Neutrophil (primary cell): Measurements from ENCODE around the gene GNS.
A peak's percentile ranks its signal among the peaks of the same experiment; 100 is the strongest.
"Not testable (repeated sequence)": the region's sequence is repeated elsewhere in the genome, so short reads cannot be mapped to it uniquely, and the experiment has no call there.

Source experiments
- H3K27ac ChIP-seq: fragments of 200-600 bp; sonication (generic); 2 replicates; pipeline ENCODE4 v1.5.1; 2016; ENCODE audit warnings: mild to moderate bottlenecking, moderate library complexity
- H3K27me3 ChIP-seq: fragments of 200-600 bp; sonication (generic); 2 replicates; pipeline ENCODE4 v1.6.0; 2016; ENCODE audit warnings: mild to moderate bottlenecking
- H3K36me3 ChIP-seq: fragments of 200-600 bp; sonication (generic); 2 replicates; pipeline ENCODE4 v1.5.1; 2017
- H3K4me1 ChIP-seq, 2 experiments: fragments of 200-600 bp in 1 of 2; sonication (generic) in 1 of 2; 1 replicate in 1 of 2; 2 replicates in 1 of 2; pipeline versions ENCODE4 v1.5.1 to v1.6.1; 2013 to 2016; ENCODE audit warnings: low read depth in 1 of 2, low read length in 1 of 2, mild to moderate bottlenecking in 1 of 2, moderate library complexity in 1 of 2; ENCODE audit not compliant: control insufficient read depth in 1 of 2, insufficient read depth in 1 of 2
- H3K4me3 ChIP-seq, 2 experiments: fragments of 200-600 bp in 1 of 2; sonication (generic) in 1 of 2; 1 replicate in 1 of 2; 2 replicates in 1 of 2; pipeline ENCODE4 v1.5.1; 2013 to 2016; ENCODE audit warnings: low read depth in 1 of 2, low read length in 1 of 2, mild to moderate bottlenecking in 1 of 2, moderate library complexity in 1 of 2
- H3K9me3 ChIP-seq: fragments of 200-600 bp; sonication (generic); 2 replicates; pipeline ENCODE4 v1.5.1; 2016
- TF ChIP-seq, protein P1 (sequence below): fragments of 200-600 bp; sonication (generic); IDR thresholded peaks from 2 replicates; pipeline ENCODE4 v1.5.1; 2016; ENCODE audit warnings: antibody characterized with exemption

The GNS gene

DNA sequence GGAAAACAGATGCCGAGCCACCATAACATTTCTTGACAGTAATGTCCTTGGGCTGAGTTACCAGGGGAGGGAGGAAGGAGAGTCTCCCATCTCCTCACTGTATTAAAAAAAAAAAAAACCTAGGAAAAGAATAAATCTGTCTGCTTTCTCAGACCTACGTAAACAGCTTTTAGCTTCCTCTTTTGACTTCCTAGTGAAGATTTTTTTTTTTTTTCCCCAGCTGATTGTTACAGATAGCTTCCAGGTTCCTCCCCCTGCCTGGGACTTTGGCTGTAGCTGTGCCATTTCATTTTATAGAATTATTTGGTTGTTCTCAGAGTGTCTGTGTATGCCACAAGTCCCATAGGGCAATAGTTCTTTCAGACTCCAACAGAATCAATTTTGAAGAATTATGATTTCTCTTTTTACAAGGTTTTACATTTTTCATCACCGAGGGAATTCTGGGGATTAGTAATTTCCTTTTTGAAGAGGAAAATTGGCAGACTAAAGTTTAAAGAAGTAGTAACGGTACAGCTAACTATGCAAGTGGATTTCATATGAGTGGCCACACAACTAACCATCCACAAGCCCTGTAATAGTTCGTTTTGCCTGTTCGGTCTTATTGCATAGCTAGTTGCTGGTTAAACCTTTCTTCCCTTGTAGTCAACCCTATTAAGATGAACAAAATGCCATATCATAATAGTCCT is 23.1 kb upstream of the GNS start:
- Histone ChIP-seq H3K36me3 (no peaks in the 10 kb centered on the region), H3K4me3 (peak overlapping the region; percentile 76 to 88), H3K27me3 (peaks cover 64% of the 10 kb centered on the region), H3K9me3 (no peaks in the 10 kb centered on the region), H3K4me1 (peaks cover 18 to 23% of the 10 kb centered on the region in 2 experiments), H3K27ac (peak overlapping the region; percentile 69)
- TF ChIP-seq, protein P1, sequence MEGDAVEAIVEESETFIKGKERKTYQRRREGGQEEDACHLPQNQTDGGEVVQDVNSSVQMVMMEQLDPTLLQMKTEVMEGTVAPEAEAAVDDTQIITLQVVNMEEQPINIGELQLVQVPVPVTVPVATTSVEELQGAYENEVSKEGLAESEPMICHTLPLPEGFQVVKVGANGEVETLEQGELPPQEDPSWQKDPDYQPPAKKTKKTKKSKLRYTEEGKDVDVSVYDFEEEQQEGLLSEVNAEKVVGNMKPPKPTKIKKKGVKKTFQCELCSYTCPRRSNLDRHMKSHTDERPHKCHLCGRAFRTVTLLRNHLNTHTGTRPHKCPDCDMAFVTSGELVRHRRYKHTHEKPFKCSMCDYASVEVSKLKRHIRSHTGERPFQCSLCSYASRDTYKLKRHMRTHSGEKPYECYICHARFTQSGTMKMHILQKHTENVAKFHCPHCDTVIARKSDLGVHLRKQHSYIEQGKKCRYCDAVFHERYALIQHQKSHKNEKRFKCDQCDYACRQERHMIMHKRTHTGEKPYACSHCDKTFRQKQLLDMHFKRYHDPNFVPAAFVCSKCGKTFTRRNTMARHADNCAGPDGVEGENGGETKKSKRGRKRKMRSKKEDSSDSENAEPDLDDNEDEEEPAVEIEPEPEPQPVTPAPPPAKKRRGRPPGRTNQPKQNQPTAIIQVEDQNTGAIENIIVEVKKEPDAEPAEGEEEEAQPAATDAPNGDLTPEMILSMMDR, result no peak

DNA sequence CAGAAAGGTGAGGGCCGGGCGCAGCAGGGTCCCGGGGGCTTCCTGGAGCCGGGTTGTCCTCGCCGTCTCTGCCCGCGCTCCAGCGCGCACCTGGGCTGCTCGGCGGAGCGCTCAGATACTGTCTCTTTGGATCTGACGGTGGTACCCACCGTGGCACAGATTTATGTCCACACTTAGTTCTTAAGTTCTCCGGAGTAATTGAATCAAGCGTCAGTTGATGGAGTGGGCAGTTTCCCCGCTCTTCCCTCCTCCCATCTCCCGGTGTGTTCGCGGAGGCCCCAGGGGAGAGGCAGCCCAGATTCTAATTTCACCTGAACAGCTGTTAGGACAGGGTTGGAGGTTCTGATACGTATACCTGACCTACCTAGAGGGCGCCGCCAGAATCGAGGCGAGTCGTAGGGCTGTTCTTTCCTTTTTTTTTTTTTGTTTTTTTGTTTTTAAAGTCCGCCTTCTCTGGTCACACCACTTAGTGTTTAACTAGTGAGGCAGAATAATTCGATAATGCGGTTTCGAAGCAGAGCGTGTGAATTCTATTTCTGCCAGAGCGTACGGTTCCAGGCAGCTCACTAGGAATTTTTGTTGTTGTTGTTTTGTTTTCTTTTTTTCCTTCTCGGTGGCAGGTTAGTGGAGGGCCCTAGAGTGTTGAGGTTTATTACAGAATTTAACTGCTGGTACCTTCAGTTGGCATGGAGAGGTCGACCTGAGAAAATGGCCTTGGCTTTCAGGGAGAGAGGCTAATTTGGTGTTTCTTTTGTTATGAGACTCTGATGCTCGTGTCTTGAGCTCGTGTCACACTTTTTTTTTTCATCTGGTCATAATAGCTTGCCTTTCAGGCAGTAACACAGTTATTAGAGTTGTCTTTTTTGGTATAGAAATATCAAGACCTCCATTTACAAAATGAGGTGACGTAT is 22.3 kb upstream of the GNS start:
- H3K27ac ChIP-seq, result peak overlapping the region; percentile 69
- H3K4me1 ChIP-seq, result peaks cover 18 to 23% of the 10 kb centered on the region in 2 experiments
- H3K27me3 ChIP-seq, result peaks cover 72% of the 10 kb centered on the region
- peak overlapping the region; percentile 76 to 88 for H3K4me3 ChIP-seq
- H3K36me3 ChIP-seq, result no peaks in the 10 kb centered on the region
- H3K9me3 ChIP-seq, result no peaks in the 10 kb centered on the region
- TF ChIP-seq, protein P1, result no peak

DNA sequence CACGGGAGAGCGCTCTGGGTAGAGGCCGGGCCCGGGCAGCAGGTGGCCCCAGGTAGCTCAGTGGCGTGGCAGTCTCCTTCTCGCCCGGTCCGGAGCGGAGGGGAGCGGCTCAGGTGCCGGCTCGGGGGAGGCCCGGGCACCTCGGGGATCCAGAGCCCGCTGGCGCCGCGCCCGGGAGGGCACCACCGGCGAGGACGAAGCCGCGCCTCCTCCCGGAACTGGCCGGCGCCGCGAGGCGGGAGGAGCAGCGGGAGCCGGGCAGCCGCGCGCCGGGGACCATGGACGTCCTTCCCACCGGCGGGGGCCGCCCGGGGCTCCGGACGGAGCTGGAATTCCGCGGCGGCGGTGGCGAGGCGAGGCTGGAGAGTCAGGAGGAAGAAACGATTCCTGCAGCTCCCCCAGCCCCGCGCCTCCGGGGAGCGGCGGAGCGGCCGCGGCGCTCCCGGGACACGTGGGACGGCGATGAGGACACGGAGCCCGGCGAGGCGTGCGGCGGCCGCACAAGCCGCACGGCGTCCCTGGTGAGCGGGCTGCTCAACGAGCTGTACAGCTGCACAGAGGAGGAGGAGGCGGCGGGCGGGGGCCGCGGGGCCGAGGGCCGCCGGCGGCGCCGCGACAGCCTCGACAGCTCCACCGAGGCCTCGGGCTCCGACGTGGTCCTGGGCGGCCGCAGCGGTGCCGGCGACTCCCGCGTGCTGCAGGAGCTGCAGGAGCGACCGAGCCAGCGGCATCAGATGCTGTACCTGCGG is 21.5 kb upstream of the GNS start:
- H3K27ac ChIP-seq, result peak overlapping the region; percentile 69
- H3K27me3 ChIP-seq, result peaks cover 80% of the 10 kb centered on the region
- H3K4me1 ChIP-seq, result peaks cover 18 to 23% of the 10 kb centered on the region in 2 experiments
- peaks cover 1% of the 10 kb centered on the region for H3K9me3 ChIP-seq
- TF ChIP-seq, protein P1, result peak; percentile 32
- H3K4me3 ChIP-seq, result peak overlapping the region; percentile 76 to 88
- no peaks in the 10 kb centered on the region for H3K36me3 ChIP-seq

DNA sequence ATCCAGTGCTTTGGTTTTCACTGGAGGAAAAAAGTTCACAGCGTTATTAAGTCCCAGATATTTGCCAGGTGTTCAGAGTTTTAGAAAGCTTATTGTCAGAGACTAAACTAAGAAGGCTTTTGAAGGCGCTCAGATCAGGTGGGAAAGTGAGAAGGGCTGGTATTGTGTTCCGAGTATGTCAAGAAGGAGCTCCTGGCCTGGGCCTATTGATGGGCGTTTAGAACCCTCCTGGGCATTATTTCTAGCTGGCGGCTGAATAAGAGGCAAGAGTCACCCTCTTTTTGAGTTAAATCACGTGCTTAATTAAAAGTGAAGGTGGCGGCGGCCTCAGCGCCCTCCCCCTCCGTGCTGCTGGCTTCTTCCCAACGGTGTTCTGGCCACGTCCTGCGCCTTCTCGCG is 20.9 kb upstream of the GNS start:
- peak overlapping the region; percentile 69 for H3K27ac ChIP-seq
- H3K4me3 ChIP-seq, result peak overlapping the region; percentile 76 to 88
- peaks cover 18 to 23% of the 10 kb centered on the region in 2 experiments for H3K4me1 ChIP-seq
- no peaks in the 10 kb centered on the region for H3K36me3 ChIP-seq
- TF ChIP-seq, protein P1, result no peak
- H3K27me3 ChIP-seq, result peaks cover 80% of the 10 kb centered on the region
- peaks cover 7% of the 10 kb centered on the region for H3K9me3 ChIP-seq

DNA sequence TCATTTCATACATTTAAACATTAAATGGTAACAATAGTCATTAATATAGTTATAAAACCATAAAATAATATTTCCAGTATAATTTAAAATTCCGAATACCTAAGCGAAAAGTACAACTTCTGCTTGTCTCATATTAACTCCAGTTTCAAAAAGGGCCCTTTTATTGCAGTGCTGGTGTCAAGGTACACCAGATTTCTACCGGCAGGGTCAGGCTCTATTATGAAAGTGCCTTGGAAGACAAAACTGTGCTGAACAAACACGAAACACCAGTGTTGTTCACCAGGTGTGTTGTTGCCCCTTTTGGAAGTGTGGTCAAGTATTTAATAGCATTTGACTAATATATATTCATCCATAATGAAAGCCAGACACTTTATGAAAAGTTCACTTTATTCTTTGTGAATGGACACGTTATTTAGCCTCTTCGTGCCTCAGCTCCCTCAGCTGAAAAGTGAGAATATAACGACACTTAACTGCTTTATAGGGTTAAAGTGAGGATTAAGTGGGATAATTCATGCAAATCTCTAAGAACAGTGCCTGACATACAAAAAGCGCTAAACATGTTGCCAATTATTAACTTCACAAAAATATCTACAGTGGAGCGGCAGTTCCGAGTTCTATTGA is 20.3 kb upstream of the GNS start:
- H3K4me3 ChIP-seq, result peak overlapping the region in 1 of 2 experiments; percentile 88
- no peaks in the 10 kb centered on the region for H3K36me3 ChIP-seq
- H3K27me3 ChIP-seq, result peaks cover 73% of the 10 kb centered on the region
- TF ChIP-seq, protein P1, result no peak
- peaks cover 18 to 23% of the 10 kb centered on the region in 2 experiments for H3K4me1 ChIP-seq
- H3K9me3 ChIP-seq, result peaks cover 8% of the 10 kb centered on the region
- H3K27ac ChIP-seq, result no peak overlapping the region

DNA sequence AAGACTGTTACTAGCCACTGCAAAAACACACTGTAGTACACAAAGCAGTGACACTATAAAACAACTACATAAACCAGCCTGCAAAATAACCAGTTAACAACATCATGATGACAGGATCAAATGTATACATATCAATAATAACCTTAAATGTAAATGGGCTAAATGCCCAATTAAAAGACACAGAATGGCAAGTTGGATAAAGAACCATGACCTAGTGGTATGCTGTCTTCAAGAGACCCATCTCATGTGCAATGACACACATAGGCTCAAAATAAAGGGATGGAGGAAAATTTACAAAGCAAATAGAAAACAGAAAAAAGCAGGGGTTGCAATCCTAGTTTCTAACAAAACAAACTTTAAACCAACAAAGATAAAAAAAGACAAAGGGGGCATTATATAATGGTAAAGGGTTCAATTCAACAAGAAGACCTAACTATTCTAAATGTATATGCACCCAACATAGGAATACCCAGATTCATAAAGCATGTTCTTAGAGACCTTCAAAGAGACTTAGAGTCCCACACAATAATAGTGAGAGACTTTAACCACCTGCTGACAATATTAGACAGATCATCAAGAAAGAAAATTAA is 16.0 kb upstream of the GNS start:
- peaks cover 50% of the 10 kb centered on the region for H3K27me3 ChIP-seq
- H3K4me1 ChIP-seq, result peaks cover 17 to 18% of the 10 kb centered on the region in 2 experiments
- not testable (repeated sequence) for H3K27ac ChIP-seq, H3K36me3 ChIP-seq, H3K9me3 ChIP-seq, H3K4me3 ChIP-seq
